ENCODE data around the gene RNF34.
"Not testable (repeated sequence)": the region's sequence is repeated elsewhere in the genome, so short reads cannot be mapped to it uniquely, and the experiment has no call there.

RNF34 gene

GRCh38 chr12:121399391-121400331 is at the start of gene RNF34:
Gene RNF34, plus strand, starts transcription at chr12:121400118. Its CDS starts 95 bp downstream, at chr12:121400213.
- DNase-seq = peak; percentile 81

- peak; percentile 96 for DNase-seq
These were observed 47.9 kb upstream of the RNF34 start, which contains the start of gene ANAPC5 for GRCh38 chr12:121351820-121352681. Gene ANAPC5, minus strand, starts transcription at chr12:121352411. Its CDS starts 71 bp downstream, at chr12:121352340.

- no peak for DNase-seq
These were observed 47.3 kb upstream of the RNF34 start for GRCh38 chr12:121352682-121353018.

- DNase-seq = no peak
These were observed 44.1 kb upstream of the RNF34 start for GRCh38 chr12:121355818-121356217.

GRCh38 chr12:121356657-121357056 is 43.3 kb upstream of the RNF34 start:
- DNase-seq = no peak

GRCh38 chr12:121357331-121357730 is 42.6 kb upstream of the RNF34 start:
- no peak for DNase-seq

- DNase-seq = no peak
These were observed 41.8 kb upstream of the RNF34 start for GRCh38 chr12:121358073-121358472.

- DNase-seq = no peak
These were observed 35.2 kb upstream of the RNF34 start for GRCh38 chr12:121364683-121365121.

- no peak for DNase-seq
These were observed 34.4 kb upstream of the RNF34 start for GRCh38 chr12:121365416-121366062.

GRCh38 chr12:121366063-121366459 is 33.9 kb upstream of the RNF34 start:
- no peak for DNase-seq

GRCh38 chr12:121371404-121371803 is 28.5 kb upstream of the RNF34 start:
- no peak for DNase-seq

- DNase-seq = no peak
These were observed 26.2 kb upstream of the RNF34 start for GRCh38 chr12:121373755-121374154.

GRCh38 chr12:121374336-121374735 is 25.6 kb upstream of the RNF34 start:
- DNase-seq = not testable (repeated sequence)

- not testable (repeated sequence) for DNase-seq
These were observed 24.9 kb upstream of the RNF34 start for GRCh38 chr12:121374945-121375584.

GRCh38 chr12:121376754-121377697 is 22.9 kb upstream of the RNF34 start:
- DNase-seq = no peak

- DNase-seq = no peak
These were observed 21.2 kb upstream of the RNF34 start for GRCh38 chr12:121378736-121379135.

- DNase-seq = no peak
These were observed 20.0 kb upstream of the RNF34 start for GRCh38 chr12:121379945-121380344.

- DNase-seq = no peak
These were observed 16.3 kb upstream of the RNF34 start for GRCh38 chr12:121383601-121384021.

- DNase-seq = not testable (repeated sequence)
These were observed 15.0 kb upstream of the RNF34 start for GRCh38 chr12:121384891-121385290.

GRCh38 chr12:121388421-121388981 is 11.4 kb upstream of the RNF34 start:
- no peak for DNase-seq

GRCh38 chr12:121390856-121391255 is 9.1 kb upstream of the RNF34 start:
- no peak for DNase-seq
